Cardiac fibroblast (primary cell): Measurements from ENCODE around the gene LHFPL5.
A peak's percentile ranks its signal among the peaks of the same experiment; 100 is the strongest.

ENCODE experiments used
- DNase-seq, 2 donors: peaks; one replicate each; pipeline versions ENCODE4 v3.0.0 to v3.0.0-alpha.2; 2010; ENCODE audit warnings: low read depth in 2 of 2
- H3K4me3 ChIP-seq, 2 donors: replicated peaks in 1 of 2; 1 replicate in 1 of 2; 2 replicates in 1 of 2; pipeline ENCODE4 v1.5.1; 2011; ENCODE audit warnings: low read depth in 2 of 2, low read length in 2 of 2, mild to moderate bottlenecking in 2 of 2, moderate library complexity in 1 of 2
- CTCF ChIP-seq: IDR thresholded peaks from one replicate; pipeline ENCODE4 v1.5.1; 2011; ENCODE audit warnings: low read depth, mild to moderate bottlenecking, low read length, inconsistent platforms

LHFPL5 gene

GRCh38 chr6:35798706-35799105, 6.4 kb upstream of the LHFPL5 start:
- H3K4me3 ChIP-seq: no peak overlapping the region
- no peak for TF ChIP-seq CTCF
- DNase-seq: no peak

- H3K4me3 ChIP-seq: no peak overlapping the region
- no peak for DNase-seq
- no peak for TF ChIP-seq CTCF
These were observed 4.0 kb upstream of the LHFPL5 start for GRCh38 chr6:35801148-35801547.

GRCh38 chr6:35808688-35809087, 3.5 kb downstream of the LHFPL5 start:
- no peak overlapping the region for H3K4me3 ChIP-seq
- DNase-seq: no peak
- TF ChIP-seq CTCF: no peak

- no peak for TF ChIP-seq CTCF
- no peak overlapping the region for H3K4me3 ChIP-seq
- no peak for DNase-seq
These were observed 4.7 kb downstream of the LHFPL5 start for GRCh38 chr6:35809809-35810208.

GRCh38 chr6:35810971-35811698, 6.0 kb downstream of the LHFPL5 start:
- TF ChIP-seq CTCF: no peak
- peak; percentile 64 to 89 for DNase-seq
- H3K4me3 ChIP-seq: no peak overlapping the region

- no peak for DNase-seq
- no peak overlapping the region for H3K4me3 ChIP-seq
- no peak for TF ChIP-seq CTCF
These were observed 6.5 kb downstream of the LHFPL5 start for GRCh38 chr6:35811699-35811995.

GRCh38 chr6:35817515-35817914, 12.4 kb downstream of the LHFPL5 start:
- H3K4me3 ChIP-seq: no peak overlapping the region
- no peak for TF ChIP-seq CTCF
- no peak for DNase-seq
